Transverse colon (tissue), 4 donors: ENCODE measurements around the gene UBE2V1. TPM values are rescaled to one million over a fixed set of nuclear protein-coding genes. Genes with fewer than 3 reads are reported as not detected.

Experiments
- DNase-seq: peaks from one replicate; pipeline ENCODE4 v3.0.0-alpha.2; 2019
- H3K27ac ChIP-seq, 4 donors: fragments of 200-600 bp; sonication (generic); 2 replicates each; pipeline ENCODE4 v1.5.1; 2016 to 2018; ENCODE audit warnings: inconsistent platforms in 4 of 4
- H3K27me3 ChIP-seq: fragments of 200-600 bp; sonication (generic); 2 replicates; pipeline ENCODE4 v1.5.1; 2017; ENCODE audit warnings: inconsistent platforms
- H3K36me3 ChIP-seq, 4 donors: fragments of 200-600 bp; sonication (generic); 2 replicates each; pipeline ENCODE4 v1.5.1; 2017 to 2019; ENCODE audit warnings: inconsistent platforms in 4 of 4
- H3K4me1 ChIP-seq, 4 donors: fragments of 200-600 bp; sonication (generic); 2 replicates each; pipeline ENCODE4 v1.5.1; 2017 to 2020; ENCODE audit warnings: inconsistent platforms in 4 of 4
- H3K4me3 ChIP-seq, 4 donors: fragments of 200-600 bp; sonication (generic); 1 replicate in 1 of 4; 2 replicates in 3 of 4; pipeline versions ENCODE4 v1.5.1 to v1.6.1; 2017 to 2019; ENCODE audit warnings: inconsistent platforms in 4 of 4
- H3K9me3 ChIP-seq, 2 donors: fragments of 200-600 bp; sonication (generic); 2 replicates each; pipeline ENCODE4 v1.5.1; 2017 to 2019; ENCODE audit warnings: inconsistent platforms in 2 of 2
- EP300 ChIP-seq: sonication (generic); formaldehyde crosslinking; IDR thresholded peaks from one replicate; pipeline ENCODE4 v1.6.1; 2017; ENCODE audit warnings: antibody characterized with exemption, low read depth
- POLR2A ChIP-seq: fragments of 450-650 bp; IDR thresholded peaks from one replicate; pipeline ENCODE4 v1.6.1; 2016; ENCODE audit warnings: antibody characterized with exemption, mild to moderate bottlenecking, moderate library complexity
- POLR2AphosphoS5 ChIP-seq, 3 donors: sonication (generic); formaldehyde crosslinking; IDR thresholded peaks; one replicate each; pipeline ENCODE4 v1.6.1; 2016; ENCODE audit warnings: antibody characterized with exemption in 3 of 3
- WGBS, 2 donors: methylation state at CpG; one replicate each; pipeline ENCODE4 v1.1.5; 2018; ENCODE audit warnings: low coverage in 1 of 2; 5-methylcytosine and 5-hydroxymethylcytosine counted together
- in situ Hi-C, 4 donors: fragments of 200-750 bp; cut with MboI; loops; one replicate each; pipeline versions ENCODE4 v1.15.0 to v1.15.1; 2017; ENCODE audit warnings: low sequenced_read_pairs in 3 of 4, low pct_ligation_motif_present in 1 of 4, low pct_unique_long_range_greater_than_20kb in 1 of 4
- intact Hi-C: fragments of 100-400 bp; cut with DNase I; formaldehyde crosslinking; loops from one replicate; pipeline ENCODE4 v1.15.1; 2023; ENCODE audit warnings: low total_unique reads
- total RNA-seq, 4 donors: library from RNA; depleted of rRNA; stranded (reverse); fragments of >200 nt; gene quantifications; one replicate each; pipeline ENCODE4 v1.1.0, GENCODE V29; 2016
- TF ChIP-seq, protein P1 (sequence below), 5 experiments: fragments of 200-600 bp in 3 of 5; fragments of 450-650 bp in 2 of 5; sonication (generic) in 3 of 5; IDR thresholded peaks; 1 replicate in 2 of 5; 2 replicates in 3 of 5; pipeline ENCODE4 v1.5.1; 2016 to 2017; ENCODE audit warnings: antibody characterized with exemption in 5 of 5, inconsistent platforms in 3 of 5, mild to moderate bottlenecking in 2 of 5, moderate library complexity in 1 of 5

UBE2V1 gene
- total RNA-seq, 4 donors from 2014 or later, result 23.7 to 104 (median 62.8) TPM

DNA sequence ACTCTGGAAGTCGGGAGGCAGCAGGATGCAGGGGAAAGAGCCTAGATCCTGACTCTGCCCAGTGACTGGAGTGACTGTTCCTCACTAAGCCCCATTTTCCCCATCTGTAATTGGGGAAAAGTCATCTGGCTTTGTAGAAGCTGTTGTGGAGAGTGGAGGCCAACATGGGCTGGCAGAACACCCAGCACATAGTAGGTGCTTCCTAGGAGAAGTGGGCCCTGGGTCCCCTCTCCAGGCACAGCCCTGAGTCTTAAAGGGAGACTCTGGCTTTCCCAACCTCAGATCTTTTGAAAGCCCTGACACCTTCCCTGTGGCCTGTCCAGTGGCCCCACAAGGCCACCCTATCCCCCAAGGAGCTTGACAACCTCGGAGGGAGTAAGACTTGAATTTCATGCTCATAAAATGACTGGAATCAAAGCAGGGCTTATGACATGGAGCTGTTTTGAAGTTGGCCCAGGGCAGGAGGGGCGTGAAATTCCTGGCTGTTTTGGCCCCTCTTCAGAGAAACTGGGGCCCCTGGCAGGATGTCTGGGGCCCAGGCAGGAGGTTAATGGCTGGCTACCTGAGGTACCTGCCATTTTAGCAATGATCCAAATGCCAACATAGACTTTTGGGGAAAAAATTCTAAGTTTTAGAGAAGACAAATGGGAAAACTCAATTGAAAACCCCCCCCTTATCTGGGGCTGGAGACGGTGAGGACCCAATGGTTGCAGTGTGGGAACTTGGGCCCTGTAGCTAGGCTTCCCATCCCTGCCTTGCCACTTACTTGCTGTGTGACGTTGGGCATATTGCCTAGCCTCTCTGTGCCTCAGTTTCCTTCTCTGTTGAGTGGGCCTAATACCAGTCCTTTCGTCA is 51.6 kb downstream of the UBE2V1 start:
- WGBS, 2 donors, result 80 to 100% methylated on average over 2 to 6 of the region's 6 CpGs
- H3K36me3 ChIP-seq, result no peaks in the 10 kb centered on the region
- no peaks in the 10 kb centered on the region for H3K27me3 ChIP-seq
- no peak for DNase-seq
- no peaks in the 10 kb centered on the region for H3K9me3 ChIP-seq
- H3K4me1 ChIP-seq, result no peaks in the 10 kb centered on the region
- in situ Hi-C loops (no loop called here), intact Hi-C loops (no loop called here)
- TF ChIP-seq POLR2A (no peak), POLR2AphosphoS5 (IDR thresholded peaks at IDR 0.05) (no peak), EP300 (no peak)
- TF ChIP-seq, protein P1, sequence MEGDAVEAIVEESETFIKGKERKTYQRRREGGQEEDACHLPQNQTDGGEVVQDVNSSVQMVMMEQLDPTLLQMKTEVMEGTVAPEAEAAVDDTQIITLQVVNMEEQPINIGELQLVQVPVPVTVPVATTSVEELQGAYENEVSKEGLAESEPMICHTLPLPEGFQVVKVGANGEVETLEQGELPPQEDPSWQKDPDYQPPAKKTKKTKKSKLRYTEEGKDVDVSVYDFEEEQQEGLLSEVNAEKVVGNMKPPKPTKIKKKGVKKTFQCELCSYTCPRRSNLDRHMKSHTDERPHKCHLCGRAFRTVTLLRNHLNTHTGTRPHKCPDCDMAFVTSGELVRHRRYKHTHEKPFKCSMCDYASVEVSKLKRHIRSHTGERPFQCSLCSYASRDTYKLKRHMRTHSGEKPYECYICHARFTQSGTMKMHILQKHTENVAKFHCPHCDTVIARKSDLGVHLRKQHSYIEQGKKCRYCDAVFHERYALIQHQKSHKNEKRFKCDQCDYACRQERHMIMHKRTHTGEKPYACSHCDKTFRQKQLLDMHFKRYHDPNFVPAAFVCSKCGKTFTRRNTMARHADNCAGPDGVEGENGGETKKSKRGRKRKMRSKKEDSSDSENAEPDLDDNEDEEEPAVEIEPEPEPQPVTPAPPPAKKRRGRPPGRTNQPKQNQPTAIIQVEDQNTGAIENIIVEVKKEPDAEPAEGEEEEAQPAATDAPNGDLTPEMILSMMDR (IDR thresholded peaks at IDR 0.05), result no peak
- H3K27ac ChIP-seq, result no peak overlapping the region
- H3K4me3 ChIP-seq, result no peak overlapping the region

DNA sequence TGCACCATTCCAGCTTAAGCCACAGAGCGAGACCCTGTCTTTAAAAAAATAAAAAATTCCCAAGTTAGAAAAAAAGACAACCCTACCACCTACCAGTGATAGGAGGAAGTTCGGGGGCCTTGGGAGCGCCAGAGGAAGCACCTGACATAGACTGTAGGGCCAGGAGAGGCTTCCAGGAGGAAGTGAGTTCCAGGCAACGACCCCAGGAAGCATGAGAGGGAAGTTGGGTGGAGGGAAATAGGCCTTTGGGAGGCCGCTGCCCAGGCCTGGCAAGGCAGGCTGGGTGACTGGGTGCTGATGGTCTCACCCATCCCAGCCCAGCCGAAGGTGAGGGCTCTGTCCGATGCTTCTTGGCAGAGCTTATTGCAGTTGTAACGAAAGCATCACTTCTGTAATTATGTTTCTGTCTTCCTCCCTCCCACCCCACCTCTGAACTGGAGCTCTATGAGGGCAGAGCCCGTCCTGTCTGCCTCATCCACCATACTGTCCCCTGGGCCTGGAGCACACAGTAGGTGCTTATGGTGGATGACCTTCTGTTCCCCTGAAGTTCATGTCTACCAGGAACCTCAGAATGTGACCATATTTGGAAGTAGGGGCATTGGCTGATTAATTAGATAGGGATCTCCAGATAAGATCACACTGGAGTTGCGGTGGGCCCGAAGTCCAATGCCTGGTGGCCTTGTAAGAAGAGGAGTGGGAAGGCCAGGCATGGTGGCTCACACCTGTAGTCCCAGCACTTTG is 54.1 kb downstream of the UBE2V1 start:
- in situ Hi-C loops, result no loop called here
- TF ChIP-seq POLR2A (no peak), POLR2AphosphoS5 (IDR thresholded peaks at IDR 0.05) (no peak)

DNA sequence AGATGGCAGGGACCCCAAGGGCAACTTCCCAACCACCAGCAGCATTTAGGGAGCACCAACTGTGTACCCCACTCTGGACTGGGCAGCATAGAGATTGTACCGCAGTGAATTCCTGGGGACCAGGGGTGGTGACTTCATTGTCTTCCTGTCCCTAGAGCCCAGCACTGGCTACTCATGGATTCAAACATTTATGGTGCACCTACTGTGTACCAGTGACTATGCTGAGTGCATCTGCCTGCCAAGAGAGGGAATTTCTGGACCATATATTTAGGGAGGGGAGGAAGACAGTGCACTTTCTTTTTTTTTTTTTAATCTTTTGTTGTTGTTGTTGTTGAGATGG is 55.3 kb downstream of the UBE2V1 start:
- Histone ChIP-seq H3K27me3 (peaks cover 12% of the 10 kb centered on the region), H3K4me1 (peaks cover 5 to 16% (median 8%) of the 10 kb centered on the region in 4 donors), H3K9me3 (no peaks in the 10 kb centered on the region), H3K4me3 (no peak overlapping the region), H3K27ac (no peak overlapping the region), H3K36me3 (no peaks in the 10 kb centered on the region)
- no peak for DNase-seq
- 100% methylated on average over 1 of the region's 1 CpG; no CpG with 5 or more reads in 1 of the 2 donors for WGBS, 2 donors
- TF ChIP-seq, protein P1 (IDR thresholded peaks at IDR 0.05), result no peak
- TF ChIP-seq EP300, result no peak
- in situ Hi-C loops, result no loop called here
- intact Hi-C loops, result no loop called here

More for the DNA sequence above, 54.1 kb downstream of the UBE2V1 start:
- Histone ChIP-seq H3K27me3 (peaks cover 8% of the 10 kb centered on the region), H3K4me3 (no peak overlapping the region), H3K36me3 (no peaks in the 10 kb centered on the region), H3K9me3 (no peaks in the 10 kb centered on the region), H3K27ac (no peak overlapping the region), H3K4me1 (peaks cover 5 to 12% (median 8%) of the 10 kb centered on the region in 4 donors)
- 64 to 68% methylated on average over 5 to 11 of the region's 11 CpGs for WGBS, 2 donors
- intact Hi-C loops, result no loop called here
- DNase-seq, result no peak

DNA sequence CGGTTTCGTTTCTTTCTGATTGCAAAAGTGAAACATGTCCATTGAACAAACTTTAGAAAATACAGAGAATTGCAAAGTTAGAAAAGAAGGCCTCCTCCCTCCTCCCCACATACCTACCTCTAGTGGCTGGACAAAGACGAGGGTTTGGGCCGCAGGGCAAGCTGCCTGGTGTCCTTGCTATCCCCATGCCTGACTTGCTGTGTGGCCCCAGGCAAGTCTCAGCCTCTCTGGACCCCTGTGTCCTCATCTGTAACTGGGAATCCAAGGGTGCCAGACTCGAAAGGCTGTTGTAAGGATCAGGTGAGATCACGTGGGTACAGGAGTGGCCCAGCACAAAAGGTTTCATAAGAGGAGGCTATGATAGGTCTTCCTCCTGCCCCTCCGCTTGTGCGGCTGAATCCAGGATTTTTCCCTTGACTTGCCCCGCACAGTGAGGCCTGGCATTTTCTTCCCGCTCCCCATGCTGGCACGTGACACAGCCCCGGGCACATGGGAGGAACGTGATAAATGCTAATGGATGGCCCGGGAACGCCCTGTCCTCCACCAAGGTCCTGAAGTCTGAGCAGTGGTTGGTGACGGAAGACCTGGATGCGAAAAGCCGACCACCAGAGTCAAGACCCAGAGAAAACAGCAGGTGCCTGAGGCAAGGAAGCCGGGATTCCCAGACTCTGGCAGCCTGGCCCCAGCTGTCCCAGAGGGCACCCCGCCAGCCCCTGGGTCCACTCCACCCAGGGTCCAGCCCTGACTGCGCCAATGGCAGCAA is 55.8 kb downstream of the UBE2V1 start:
- no peak for DNase-seq
- H3K27ac ChIP-seq, result no peak overlapping the region
- WGBS, 2 donors, result 84 to 90% methylated on average over 5 to 21 of the region's 21 CpGs
- H3K9me3 ChIP-seq, result no peaks in the 10 kb centered on the region
- intact Hi-C loops, result no loop called here
- no peak for TF ChIP-seq POLR2A
- TF ChIP-seq, protein P1 (IDR thresholded peaks at IDR 0.05), result no peak
- no peak for TF ChIP-seq EP300
- TF ChIP-seq POLR2AphosphoS5 (IDR thresholded peaks at IDR 0.05), result no peak
- peaks cover 12% of the 10 kb centered on the region for H3K27me3 ChIP-seq
- H3K4me1 ChIP-seq, result peaks cover 5 to 16% (median 8%) of the 10 kb centered on the region in 4 donors
- no peak overlapping the region for H3K4me3 ChIP-seq
- in situ Hi-C loops, result no loop called here
- no peaks in the 10 kb centered on the region for H3K36me3 ChIP-seq
